ENCODE data around the gene DCLK1. TPM values are rescaled to one million over a fixed set of nuclear protein-coding genes. Genes with fewer than 3 reads are reported as not detected.

DCLK1 gene
- total and polyA plus RNA-seq, 8 donors: 0.67 to 10.1 (median 1.7) TPM

DNA sequence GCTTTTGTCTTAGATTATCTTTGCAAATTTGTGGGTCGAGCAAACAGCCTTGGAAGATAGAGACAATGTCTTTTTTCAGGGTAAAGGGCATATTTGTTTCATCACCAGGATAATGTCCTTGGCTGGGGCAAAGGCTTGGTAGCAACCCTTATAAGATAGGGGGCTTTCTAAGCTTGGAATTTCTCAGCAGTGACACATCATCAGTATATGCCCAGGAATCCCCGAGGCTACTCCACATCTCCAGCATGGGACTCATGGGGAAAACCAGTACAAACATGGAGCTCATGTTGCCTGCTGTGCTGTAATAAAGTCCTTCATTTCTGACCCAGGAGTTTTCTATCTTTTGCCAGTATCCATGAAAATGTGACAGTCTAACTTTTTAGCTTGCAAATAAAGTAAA lies 77.1 kb downstream of the DCLK1 start:
- Histone ChIP-seq H3K36me3 (no peaks in the 10 kb centered on the region), H3K27ac (no peak overlapping the region), H3K9me3 (no peaks in the 10 kb centered on the region), H3K4me1 (no peaks in the 10 kb centered on the region), H3K4me3 (no peak overlapping the region), H3K27me3 (no peaks in the 10 kb centered on the region)
- 45 to 58% methylated on average over 2 of the region's 2 CpGs for WGBS, 2 donors
- ATAC-seq: no peak
- FAIRE-seq: no peak
- TF ChIP-seq, protein P1, sequence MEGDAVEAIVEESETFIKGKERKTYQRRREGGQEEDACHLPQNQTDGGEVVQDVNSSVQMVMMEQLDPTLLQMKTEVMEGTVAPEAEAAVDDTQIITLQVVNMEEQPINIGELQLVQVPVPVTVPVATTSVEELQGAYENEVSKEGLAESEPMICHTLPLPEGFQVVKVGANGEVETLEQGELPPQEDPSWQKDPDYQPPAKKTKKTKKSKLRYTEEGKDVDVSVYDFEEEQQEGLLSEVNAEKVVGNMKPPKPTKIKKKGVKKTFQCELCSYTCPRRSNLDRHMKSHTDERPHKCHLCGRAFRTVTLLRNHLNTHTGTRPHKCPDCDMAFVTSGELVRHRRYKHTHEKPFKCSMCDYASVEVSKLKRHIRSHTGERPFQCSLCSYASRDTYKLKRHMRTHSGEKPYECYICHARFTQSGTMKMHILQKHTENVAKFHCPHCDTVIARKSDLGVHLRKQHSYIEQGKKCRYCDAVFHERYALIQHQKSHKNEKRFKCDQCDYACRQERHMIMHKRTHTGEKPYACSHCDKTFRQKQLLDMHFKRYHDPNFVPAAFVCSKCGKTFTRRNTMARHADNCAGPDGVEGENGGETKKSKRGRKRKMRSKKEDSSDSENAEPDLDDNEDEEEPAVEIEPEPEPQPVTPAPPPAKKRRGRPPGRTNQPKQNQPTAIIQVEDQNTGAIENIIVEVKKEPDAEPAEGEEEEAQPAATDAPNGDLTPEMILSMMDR (IDR thresholded peaks at IDR 0.05): no peak
- DNase-seq: no peak
- intact Hi-C loops (cut with DNase I): no loop called here

DNA sequence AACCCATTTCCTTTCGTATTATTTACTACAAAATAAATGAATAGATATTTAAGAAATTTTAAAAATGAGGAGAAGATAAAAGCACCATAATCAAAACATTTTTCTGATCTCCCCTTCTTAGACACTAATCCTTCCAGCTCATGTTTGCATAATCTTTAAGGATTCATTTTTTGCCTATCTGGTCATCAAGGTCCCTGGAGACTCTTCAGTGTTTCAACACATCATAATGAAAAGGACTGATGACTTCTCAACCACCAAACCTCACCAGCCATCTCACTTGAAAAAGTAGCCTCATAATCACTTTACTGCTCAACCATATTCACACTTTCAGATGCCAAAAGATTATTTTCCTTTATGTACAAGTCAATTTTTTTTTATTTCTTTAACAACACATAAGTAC lies 80.1 kb downstream of the DCLK1 start:
- Histone ChIP-seq H3K9me3 (no peaks in the 10 kb centered on the region), H3K27ac (no peak overlapping the region), H3K4me3 (no peak overlapping the region), H3K36me3 (no peaks in the 10 kb centered on the region), H3K27me3 (no peaks in the 10 kb centered on the region), H3K4me1 (no peaks in the 10 kb centered on the region)
- TF ChIP-seq, protein P1 (IDR thresholded peaks at IDR 0.05): no peak
- no peak for FAIRE-seq
- WGBS, 2 donors: 74 to 82% methylated on average over 1 of the region's 1 CpG
- intact Hi-C loops (cut with DNase I): no loop called here
- no peak for DNase-seq
- ATAC-seq: no peak

DNA sequence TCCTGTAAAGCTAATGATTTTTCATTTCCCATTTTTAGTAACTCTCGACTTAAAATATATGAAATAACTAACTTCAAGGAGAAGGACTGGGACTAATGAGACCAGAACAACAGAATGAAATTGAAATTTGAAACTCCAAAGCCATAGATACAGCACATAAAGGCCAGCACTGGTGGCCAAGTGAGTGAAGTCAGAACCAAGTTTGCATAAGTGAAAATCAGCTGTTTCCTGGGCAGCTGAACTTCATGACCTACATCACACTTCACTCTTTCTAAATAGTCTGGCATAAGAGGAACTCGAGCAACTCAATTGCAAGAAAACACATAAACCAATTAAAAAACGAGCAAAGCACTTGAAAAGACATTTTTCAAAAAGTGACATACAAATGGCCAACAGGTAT lies 84.5 kb downstream of the DCLK1 start:
- intact Hi-C loops (cut with DNase I): no loop called here
- no peak overlapping the region for H3K27ac ChIP-seq
- DNase-seq (no peak), FAIRE-seq (no peak), ATAC-seq (no peak)
- 44 to 51% methylated on average over 3 of the region's 3 CpGs for WGBS, 2 donors
- H3K27me3 ChIP-seq: no peaks in the 10 kb centered on the region
- no peak overlapping the region for H3K4me3 ChIP-seq
- peaks cover 0 to 2% (median 0%) of the 10 kb centered on the region in 3 donors for H3K4me1 ChIP-seq
- TF ChIP-seq, protein P1 (IDR thresholded peaks at IDR 0.05): no peak
- H3K36me3 ChIP-seq: no peaks in the 10 kb centered on the region
- H3K9me3 ChIP-seq: no peaks in the 10 kb centered on the region

DNA sequence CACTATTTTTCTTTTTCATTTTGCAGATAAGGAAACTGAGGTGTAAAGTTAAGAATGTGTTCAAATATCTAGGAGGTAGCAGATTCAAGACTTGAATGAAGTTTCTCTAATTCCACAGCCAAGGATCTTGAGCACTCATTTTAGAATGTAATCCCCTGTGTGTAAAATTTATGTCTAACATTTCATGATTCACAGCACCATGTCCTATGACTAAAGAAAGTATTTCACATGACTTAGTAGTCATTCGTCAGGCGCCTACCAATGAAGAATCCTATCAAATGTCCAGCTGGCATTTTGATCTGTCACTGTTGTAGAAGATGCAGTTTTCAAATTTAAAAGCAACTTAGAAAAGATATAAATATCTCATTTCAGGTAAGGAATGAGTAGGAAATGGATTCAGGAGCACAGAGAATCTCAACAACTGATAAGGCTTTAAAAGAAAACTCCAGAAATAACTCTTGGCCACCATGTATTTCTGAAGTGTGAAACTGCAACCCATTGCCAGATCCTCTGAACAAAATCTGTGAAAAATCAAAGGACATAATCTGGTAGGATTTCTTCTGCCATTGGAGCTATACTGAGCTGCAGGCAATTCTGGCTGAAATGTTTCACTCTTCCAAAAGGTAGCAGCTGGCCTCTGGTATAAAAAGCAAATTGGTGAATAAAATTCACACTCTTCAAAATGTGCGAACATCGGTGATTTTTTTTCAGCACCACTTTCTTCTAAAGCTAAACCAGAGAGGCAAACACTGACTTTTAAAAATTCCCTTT lies 92.2 kb downstream of the DCLK1 start:
- 83 to 95% methylated on average over 4 of the region's 4 CpGs for WGBS, 2 donors

DNA sequence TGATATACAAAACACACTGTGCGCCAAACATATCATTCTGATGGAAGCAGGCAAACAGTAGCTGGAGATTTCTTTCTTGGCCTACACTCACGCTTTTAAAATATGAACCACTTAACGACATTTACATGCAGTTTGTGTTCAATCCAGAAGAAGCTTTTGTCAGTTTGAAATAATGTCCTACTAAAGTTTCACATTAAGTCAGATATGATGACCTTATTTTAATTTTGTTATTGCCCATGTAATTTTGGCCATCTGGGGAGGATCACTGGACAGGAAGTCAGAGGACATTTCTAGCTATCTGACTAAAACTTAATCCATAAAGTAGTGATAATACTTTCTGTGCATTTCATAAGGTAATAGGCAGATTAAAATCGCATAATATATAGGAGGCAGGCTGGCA lies 98.1 kb downstream of the DCLK1 start:
- H3K27me3 ChIP-seq: no peaks in the 10 kb centered on the region
- no peaks in the 10 kb centered on the region for H3K9me3 ChIP-seq
- TF ChIP-seq, protein P1 (IDR thresholded peaks at IDR 0.05): no peak
- no peaks in the 10 kb centered on the region for H3K36me3 ChIP-seq
- intact Hi-C loops (cut with DNase I): no loop called here
- no peak for DNase-seq
- no peak for ATAC-seq
- H3K27ac ChIP-seq: no peak overlapping the region
- no peaks in the 10 kb centered on the region for H3K4me1 ChIP-seq
- no peak for FAIRE-seq
- no peak overlapping the region for H3K4me3 ChIP-seq
- 81 to 88% methylated on average over 4 of the region's 4 CpGs for WGBS, 2 donors

More for the DNA sequence above, 92.2 kb downstream of the DCLK1 start:
- TF ChIP-seq, protein P1 (IDR thresholded peaks at IDR 0.05): no peak
- intact Hi-C loops (cut with DNase I): no loop called here
- Histone ChIP-seq H3K9me3 (no peaks in the 10 kb centered on the region), H3K4me3 (no peak overlapping the region), H3K4me1 (peaks cover 0 to 2% (median 0%) of the 10 kb centered on the region in 3 donors), H3K27ac (no peak overlapping the region), H3K36me3 (no peaks in the 10 kb centered on the region), H3K27me3 (no peaks in the 10 kb centered on the region)
- ATAC-seq (no peak), FAIRE-seq (no peak), DNase-seq (no peak)

All from pancreas (tissue), 10 donors.